Bronchial epithelial cell (primary cell): ENCODE data around the gene KRT40. TPM values are rescaled to one million over a fixed set of nuclear protein-coding genes. Genes with fewer than 3 reads are reported as not detected.

Experiments
- DNase-seq: peaks from one replicate; pipeline ENCODE4 v3.0.0-alpha.2; 2010; ENCODE audit warnings: low read depth
- FAIRE-seq: peaks from 2 replicates; lab custom pipeline; 2011; peaks lifted over from hg19 to GRCh38; lab: Jason Lieb, UNC
- H3K27me3 ChIP-seq: 2 replicates; pipeline ENCODE4 v1.5.1; 2011; ENCODE audit warnings: low read length; ENCODE audit not compliant: control insufficient read depth, insufficient read depth
- H3K36me3 ChIP-seq: 2 replicates; pipeline ENCODE4 v1.5.1; 2011; ENCODE audit warnings: low read length; ENCODE audit not compliant: control insufficient read depth, insufficient read depth
- H3K4me3 ChIP-seq: 2 replicates; pipeline ENCODE4 v1.5.1; 2011; ENCODE audit warnings: mild to moderate bottlenecking, low read depth, low read length, control low read depth
- CTCF ChIP-seq: IDR thresholded peaks from 2 replicates; pipeline ENCODE4 v1.5.1; 2011; ENCODE audit warnings: mild to moderate bottlenecking, moderate library complexity, low read length, control low read depth, inconsistent platforms; ENCODE audit not compliant: insufficient read depth, severe bottlenecking
- total RNA-seq: library from RNA; depleted of rRNA; stranded (reverse); fragments of >200 nt; gene quantifications from 2 replicates; pipeline ENCODE4 v1.2.1, GENCODE V29; 2014

KRT40 gene
- total RNA-seq, result 0.13 TPM in 1 of 2 replicates, not detected in the other

- no peak for FAIRE-seq
Observed at GRCh38 chr17:40984226-40984625, at the start of gene KRT40. TSS of gene KRT40 (minus strand) at chr17:40984326. CDS start at chr17:40984273, 53 bp downstream.

GRCh38 chr17:41029633-41030245 is 45.6 kb upstream of the KRT40 start, which contains the start of gene KRTAP1-4:
TSS of gene KRTAP1-4 (minus strand) at chr17:41030195. CDS start at chr17:41030078, 117 bp downstream.
- TF ChIP-seq CTCF, result no peak
- DNase-seq (no peak), FAIRE-seq (no peak)
- Histone ChIP-seq H3K36me3 (no peaks in the 10 kb centered on the region), H3K4me3 (no peak within 1 kb of the TSS), H3K27me3 (no peaks in the 10 kb centered on the region)

More at GRCh38 chr17:40984226-40984625, at the start of gene KRT40:
- TF ChIP-seq CTCF, result no peak
- no peaks in the 10 kb centered on the region for H3K27me3 ChIP-seq
- DNase-seq, result no peak
- no peaks in the 10 kb centered on the region for H3K36me3 ChIP-seq
- H3K4me3 ChIP-seq, result no peak within 1 kb of the TSS

GRCh38 chr17:41026715-41027471 is 42.8 kb upstream of the KRT40 start, which contains the start of gene KRTAP1-5:
TSS of gene KRTAP1-5 (minus strand) at chr17:41027208. CDS start at chr17:41027155, 53 bp downstream.
- FAIRE-seq (no peak), DNase-seq (peak; percentile 49)
- no peak for TF ChIP-seq CTCF
- Histone ChIP-seq H3K36me3 (no peaks in the 10 kb centered on the region), H3K4me3 (no peak within 1 kb of the TSS), H3K27me3 (no peaks in the 10 kb centered on the region)

- DNase-seq (no peak), FAIRE-seq (no peak)
- no peak for TF ChIP-seq CTCF
- Histone ChIP-seq H3K27me3 (no peaks in the 10 kb centered on the region), H3K36me3 (no peaks in the 10 kb centered on the region), H3K4me3 (no peak overlapping the region)
Observed at GRCh38 chr17:41024697-41025096, 40.6 kb upstream of the KRT40 start.

- FAIRE-seq (no peak), DNase-seq (no peak)
- Histone ChIP-seq H3K36me3 (no peaks in the 10 kb centered on the region), H3K4me3 (no peak overlapping the region), H3K27me3 (no peaks in the 10 kb centered on the region)
- no peak for TF ChIP-seq CTCF
Observed at GRCh38 chr17:41020336-41020735, 36.2 kb upstream of the KRT40 start.
